H9 (cell line): ENCODE data around the gene CD8A. TPM values are rescaled to one million over a fixed set of nuclear protein-coding genes. Genes with fewer than 3 reads are reported as not detected.

Experiments used
- DNase-seq: peaks from one replicate; pipeline ENCODE4 v3.0.0-alpha.2; 2017
- H2AFZ ChIP-seq: one replicate; pipeline ENCODE4 v1.6.1; 2013; ENCODE audit warnings: mild to moderate bottlenecking, low read length, control low read depth, moderate library complexity
- H2AK5ac ChIP-seq: 2 replicates; pipeline ENCODE4 v1.6.1; 2013; ENCODE audit warnings: low read length, control low read depth, mixed read lengths; ENCODE audit not compliant: insufficient read length
- H2BK120ac ChIP-seq: one replicate; pipeline ENCODE4 v1.6.1; 2013; ENCODE audit warnings: low read depth, mild to moderate bottlenecking, low read length, control low read depth, inconsistent platforms; ENCODE audit not compliant: poor library complexity, severe bottlenecking
- H2BK12ac ChIP-seq: 2 replicates; pipeline ENCODE4 v1.6.1; 2013; ENCODE audit warnings: low read length, control low read depth, mixed read lengths, low read depth; ENCODE audit not compliant: insufficient read length
- H2BK15ac ChIP-seq: 2 replicates; pipeline ENCODE4 v1.6.1; 2013; ENCODE audit warnings: low read depth, low read length, control low read depth
- H2BK20ac ChIP-seq: one replicate; pipeline ENCODE4 v1.6.1; 2013; ENCODE audit warnings: low read depth, mild to moderate bottlenecking, low read length, control low read depth, inconsistent platforms; ENCODE audit not compliant: poor library complexity, severe bottlenecking
- H2BK5ac ChIP-seq: 2 replicates; pipeline ENCODE4 v1.6.1; 2013; ENCODE audit warnings: low read length, control low read depth, mixed read lengths; ENCODE audit not compliant: insufficient read length
- H3K14ac ChIP-seq: 2 replicates; pipeline ENCODE4 v1.6.1; 2013; ENCODE audit warnings: low read length, control low read depth; ENCODE audit not compliant: insufficient read depth
- H3K18ac ChIP-seq: 2 replicates; pipeline ENCODE4 v1.6.1; 2013; ENCODE audit warnings: low read depth, mild to moderate bottlenecking, mixed read lengths, low read length, control low read depth; ENCODE audit not compliant: insufficient read length
- H3K23ac ChIP-seq: 2 replicates; pipeline ENCODE4 v1.6.1; 2013; ENCODE audit warnings: low read length, control low read depth, mixed read lengths, low read depth; ENCODE audit not compliant: insufficient read length
- H3K23me2 ChIP-seq: 2 replicates; pipeline ENCODE4 v1.6.1; 2013; ENCODE audit warnings: low read depth, mild to moderate bottlenecking, mixed read lengths, low read length, control low read depth; ENCODE audit not compliant: insufficient read length, poor library complexity, severe bottlenecking
- H3K27ac ChIP-seq: 2 replicates; pipeline ENCODE4 v1.5.1; 2013; ENCODE audit warnings: low read length, control low read depth, mixed read lengths, low read depth; ENCODE audit not compliant: insufficient read length
- H3K27me3 ChIP-seq: 2 replicates; pipeline ENCODE4 v1.6.1; 2013; ENCODE audit warnings: low read length, control low read depth, inconsistent platforms; ENCODE audit not compliant: insufficient read depth
- H3K4ac ChIP-seq: 2 replicates; pipeline ENCODE4 v1.6.1; 2013; ENCODE audit warnings: low read depth, mild to moderate bottlenecking, control low read depth, inconsistent platforms, low read length, moderate library complexity
- H3K4me1 ChIP-seq: 2 replicates; pipeline ENCODE4 v1.6.1; 2013; ENCODE audit warnings: low read length, control low read depth, inconsistent platforms; ENCODE audit not compliant: insufficient read depth
- H3K4me2 ChIP-seq: 2 replicates; pipeline ENCODE4 v1.6.1; 2013; ENCODE audit warnings: low read length, control low read depth, mixed read lengths; ENCODE audit not compliant: insufficient read length, insufficient read depth
- H3K56ac ChIP-seq: 2 replicates; pipeline ENCODE4 v1.6.1; 2013; ENCODE audit warnings: low read depth, mild to moderate bottlenecking, mixed read lengths, low read length, control low read depth; ENCODE audit not compliant: insufficient read length
- H3K79me1 ChIP-seq: 2 replicates; pipeline ENCODE4 v1.6.1; 2013; ENCODE audit warnings: low read depth, mild to moderate bottlenecking, moderate library complexity, low read length, control low read depth, inconsistent platforms; ENCODE audit not compliant: insufficient read depth, poor library complexity, severe bottlenecking
- H3K79me2 ChIP-seq: 2 replicates; pipeline ENCODE4 v1.6.1; 2013; ENCODE audit warnings: low read length, control low read depth, inconsistent platforms; ENCODE audit not compliant: insufficient read depth
- H3K9ac ChIP-seq: 2 replicates; pipeline ENCODE4 v1.6.1; 2013; ENCODE audit warnings: low read length, control low read depth, mixed read lengths; ENCODE audit not compliant: insufficient read length; ENCODE audit errors: extremely low read depth
- H3K9me3 ChIP-seq: one replicate; pipeline ENCODE4 v1.6.1; 2013; ENCODE audit warnings: low read depth, low read length, inconsistent platforms; ENCODE audit not compliant: control insufficient read depth
- H3T11ph ChIP-seq: one replicate; pipeline ENCODE4 v1.6.1; 2013; ENCODE audit warnings: mild to moderate bottlenecking, low read length, control low read depth, inconsistent platforms
- H4K20me1 ChIP-seq: one replicate; pipeline ENCODE4 v1.6.1; 2013; ENCODE audit not compliant: control insufficient read depth, insufficient read length, insufficient read depth
- H4K5ac ChIP-seq: 2 replicates; pipeline ENCODE4 v1.6.1; 2013; ENCODE audit warnings: low read depth, mild to moderate bottlenecking, mixed read lengths, low read length, control low read depth; ENCODE audit not compliant: insufficient read length
- H4K8ac ChIP-seq: replicated peaks from 2 replicates; pipeline ENCODE4 v1.6.1; 2013; ENCODE audit warnings: low read length, control low read depth, mixed read lengths, low read depth; ENCODE audit not compliant: insufficient read length
- H4K91ac ChIP-seq: 2 replicates; pipeline ENCODE4 v1.6.1; 2013; ENCODE audit warnings: low read depth, mild to moderate bottlenecking, moderate library complexity, mixed read lengths, low read length, control low read depth; ENCODE audit not compliant: insufficient read length
- H3K27ac Mint-ChIP-seq, 3 experiments: 2 replicates in 2 of 3; 3 replicates in 1 of 3; pipeline ENCODE4 v1.8.0; 2020 to 2021; ENCODE audit warnings: mixed read lengths in 3 of 3, mild to moderate bottlenecking in 1 of 3, moderate library complexity in 1 of 3
- H3K27me3 Mint-ChIP-seq: 2 replicates; pipeline ENCODE4 v1.8.0; 2021; ENCODE audit warnings: low read depth, mild to moderate bottlenecking, moderate library complexity, mixed read lengths
- H3K36me3 Mint-ChIP-seq, 3 experiments: 2 replicates in 2 of 3; 3 replicates in 1 of 3; pipeline ENCODE4 v1.8.0; 2020 to 2021; ENCODE audit warnings: low read depth in 3 of 3, mixed read lengths in 3 of 3; ENCODE audit not compliant: insufficient read depth in 1 of 3
- H3K4me1 Mint-ChIP-seq, 2 experiments: 2 replicates each; pipeline ENCODE4 v1.8.0; 2020; ENCODE audit warnings: mixed read lengths in 2 of 2
- H3K4me3 Mint-ChIP-seq, 2 experiments: 2 replicates in 1 of 2; 3 replicates in 1 of 2; pipeline ENCODE4 v1.8.0; 2020 to 2021; ENCODE audit warnings: mild to moderate bottlenecking in 2 of 2, mixed read lengths in 2 of 2, moderate library complexity in 1 of 2
- H3K9me3 Mint-ChIP-seq, 2 experiments: 2 replicates in 1 of 2; 3 replicates in 1 of 2; pipeline ENCODE4 v1.8.0; 2020; ENCODE audit warnings: mild to moderate bottlenecking in 2 of 2, mixed read lengths in 2 of 2, moderate library complexity in 1 of 2
- CTCF ChIP-seq: fragments of 200-600 bp; sonication (generic); conservative IDR thresholded peaks from 3 replicates; pipeline ENCODE4 v1.8.0; 2021; ENCODE audit warnings: antibody characterized with exemption, mild to moderate bottlenecking
- WGBS: extraction: QIAGEN DNeasy Blood & Tissue Kit; methylation state at CpG from one replicate; pipeline ENCODE4 v1.1.7; 2013; ENCODE audit warnings: missing lambda C conversion rate, low lambda C conversion rate, mixed read lengths; ENCODE audit not compliant: insufficient read length; ENCODE audit errors: extremely low coverage; 5-methylcytosine and 5-hydroxymethylcytosine counted together
- total RNA-seq: library from RNA; stranded (reverse); gene quantifications from 2 replicates; pipeline ENCODE4 v1.2.1, GENCODE V29; 2021

CD8A gene
- total RNA-seq, 1 experiment from 2014 or later = not detected

- no peak overlapping the region for H3K23ac ChIP-seq
- no peak overlapping the region for H3K4me3 Mint-ChIP-seq
- H3K27me3 ChIP-seq = no peaks in the 10 kb centered on the region
- WGBS = no CpG with 5 or more reads among the region's 2 CpGs
- H3K9ac ChIP-seq = no peak overlapping the region
- no peak overlapping the region for H3K27ac Mint-ChIP-seq
- H3K56ac ChIP-seq = no peak overlapping the region
- peaks cover under 1 to 8% of the 10 kb centered on the region in 2 experiments; a peak in 3 of 4 replicates for H3K4me1 Mint-ChIP-seq
- no peaks in the 10 kb centered on the region for H3K23me2 ChIP-seq
- H3K14ac ChIP-seq = no peak overlapping the region
- H2BK120ac ChIP-seq = no peak overlapping the region
- no peaks in the 10 kb centered on the region for H3K9me3 Mint-ChIP-seq
- no peak for TF ChIP-seq CTCF
- H3K27ac ChIP-seq = no peak overlapping the region
- H3K4ac ChIP-seq = no peak overlapping the region
- no peak overlapping the region for H2AFZ ChIP-seq
- H2BK12ac ChIP-seq = no peak overlapping the region
- H2BK15ac ChIP-seq = no peak overlapping the region
- H3K4me2 ChIP-seq = no peak overlapping the region
- no peaks in the 10 kb centered on the region for H3K79me2 ChIP-seq
- H3K4me1 ChIP-seq = no peaks in the 10 kb centered on the region
- no peak overlapping the region for H2BK20ac ChIP-seq
- no peak overlapping the region for H3T11ph ChIP-seq
- no peak overlapping the region for H2BK5ac ChIP-seq
- no peaks in the 10 kb centered on the region for H3K9me3 ChIP-seq
- no peak overlapping the region for H4K91ac ChIP-seq
- H4K8ac ChIP-seq = no peak overlapping the region
- H3K79me1 ChIP-seq = no peaks in the 10 kb centered on the region
- no peak overlapping the region for H4K5ac ChIP-seq
- H3K18ac ChIP-seq = no peak overlapping the region
- H3K27me3 Mint-ChIP-seq = peaks cover 7% of the 10 kb centered on the region
- no peak for DNase-seq
- H3K36me3 Mint-ChIP-seq = peaks cover 0 to 13% (median 12%) of the 10 kb centered on the region in 3 experiments; a peak in 5 of 7 replicates
- H4K20me1 ChIP-seq = no peaks in the 10 kb centered on the region
- H2AK5ac ChIP-seq = no peak overlapping the region
These were observed 11.8 kb downstream of the CD8A start for GRCh38 chr2:86778957-86779356.
